GM18861 (cell line): ENCODE results near the gene PLA2G4E.

Source experiments
- ATAC-seq: cut with Tn5 transposase; IDR thresholded peaks from one replicate; pipeline ENCODE4 v1.9.1; 2021; ENCODE audit not compliant: unreplicated experiment

PLA2G4E gene

DNA sequence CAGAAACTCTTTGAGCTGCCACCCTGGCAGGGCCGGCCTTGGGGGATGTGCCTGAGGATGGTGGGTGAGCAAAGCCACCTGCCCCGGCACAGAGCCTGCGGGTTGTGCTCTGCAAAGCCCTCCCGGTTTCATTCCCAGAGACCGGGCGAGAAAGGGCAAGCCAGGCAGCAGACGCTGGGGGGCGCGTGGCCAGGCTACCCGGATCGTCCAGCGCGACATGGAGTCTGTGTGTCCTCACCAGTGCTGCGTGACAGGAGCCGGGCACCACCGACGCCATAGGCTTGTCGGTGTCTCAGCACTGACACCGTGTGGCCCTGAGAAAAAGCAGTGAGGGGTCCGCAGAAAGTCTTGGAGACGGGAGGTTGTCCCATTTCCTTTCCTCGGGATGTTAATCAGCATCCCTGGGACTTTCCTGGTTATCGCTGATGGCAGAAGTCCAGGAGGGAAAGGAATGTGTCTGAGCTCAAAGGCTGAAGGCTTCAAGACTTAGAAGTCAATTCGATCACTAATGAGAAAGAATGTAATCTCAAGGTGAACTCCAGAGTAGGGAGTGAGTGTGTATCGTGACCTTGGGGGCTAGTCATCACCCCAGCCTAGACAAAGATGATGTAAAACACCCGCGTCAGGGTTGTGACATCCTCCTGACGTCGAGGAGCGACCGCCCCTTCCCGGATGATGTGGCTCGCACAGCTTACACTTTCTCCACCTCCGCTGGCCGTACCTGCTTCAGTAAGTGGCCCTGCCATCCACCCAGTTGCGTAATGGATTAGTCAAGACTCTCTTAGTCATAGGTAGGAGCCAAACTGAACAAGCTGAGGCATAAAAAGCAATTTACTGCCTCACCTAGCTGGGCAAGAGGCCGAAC, 36.3 kb upstream of the PLA2G4E start:
- ATAC-seq = no peak

GRCh38 chr15:42053914-42054313, 33.1 kb upstream of the PLA2G4E start:
- ATAC-seq = no peak

DNA sequence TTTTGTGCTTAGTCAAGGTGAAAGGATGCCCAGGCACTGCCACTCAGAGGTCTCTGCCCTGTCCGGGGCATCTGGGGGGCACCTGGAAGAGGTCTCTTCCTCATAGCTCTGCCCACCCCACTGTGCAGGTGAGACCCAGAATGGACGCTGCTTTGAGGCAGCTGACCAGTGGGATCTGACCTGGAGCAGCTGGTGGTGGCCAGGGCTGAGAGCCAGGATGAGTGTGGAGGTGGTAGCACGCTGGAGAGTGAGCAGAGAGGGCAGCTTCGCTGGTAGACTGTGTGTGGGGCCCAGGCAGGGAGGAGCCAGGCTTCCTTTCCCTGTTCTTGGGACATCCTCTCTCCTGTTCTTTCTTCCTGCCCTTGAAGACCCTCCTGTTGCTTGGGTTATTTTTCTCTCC, 32.2 kb upstream of the PLA2G4E start:
- no peak for ATAC-seq

GRCh38 chr15:42050484-42051255, 29.8 kb upstream of the PLA2G4E start:
- ATAC-seq = no peak

- no peak for ATAC-seq
Measured at GRCh38 chr15:42048821-42049200, 28.0 kb upstream of the PLA2G4E start.

DNA sequence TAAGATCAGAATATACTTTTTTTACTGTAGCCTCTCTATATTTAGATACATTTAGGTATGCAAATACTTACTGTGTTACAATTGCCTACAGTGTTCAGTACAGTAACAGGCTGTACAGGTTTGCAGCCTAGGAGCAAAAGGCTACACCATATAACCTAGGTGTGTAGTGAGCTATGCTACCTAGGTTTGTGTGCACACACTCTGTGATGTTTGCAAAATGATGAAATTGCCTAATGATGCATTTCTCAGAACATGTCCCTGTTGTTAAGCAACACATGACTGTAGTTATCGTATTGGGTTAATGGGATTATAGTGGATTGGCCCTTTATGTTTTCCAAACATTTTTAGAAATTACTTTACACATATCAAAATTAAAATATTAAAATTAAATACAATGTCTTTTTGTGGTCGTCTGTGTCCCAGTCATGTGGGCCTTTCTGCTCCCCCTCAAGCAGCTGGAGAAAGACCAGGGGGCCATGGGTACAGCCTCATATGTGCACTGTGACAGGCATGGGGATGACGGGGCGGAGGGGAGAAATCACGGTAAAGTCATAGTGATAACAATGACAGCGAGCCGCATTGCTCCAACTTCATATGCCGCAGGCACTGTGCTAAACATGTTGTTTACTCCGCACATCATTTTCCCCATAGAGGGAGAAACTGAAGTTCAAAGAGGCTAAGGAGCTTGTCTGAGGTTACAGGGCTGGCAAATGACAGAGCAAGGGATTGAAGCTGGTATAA, 27.4 kb upstream of the PLA2G4E start:
- no peak for ATAC-seq

DNA sequence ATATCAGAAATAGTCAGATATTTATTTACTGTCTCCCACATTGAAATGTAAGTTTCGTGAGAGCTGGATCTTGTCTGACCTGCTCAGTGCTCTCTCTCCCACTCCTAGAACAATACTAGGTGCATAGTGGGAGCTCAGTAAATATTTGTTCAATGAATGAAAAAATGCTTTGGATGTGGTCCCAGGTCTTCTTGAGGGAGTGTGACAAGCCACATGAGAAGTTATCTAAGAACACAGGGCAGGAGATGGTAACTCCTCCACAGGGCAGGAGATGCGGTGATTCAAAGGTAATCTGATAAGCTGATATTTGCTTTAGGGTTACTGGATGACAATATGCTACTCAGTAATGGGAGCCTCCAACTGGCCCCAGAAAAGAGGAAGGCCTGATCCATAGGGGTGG, 25.8 kb upstream of the PLA2G4E start:
- ATAC-seq = no peak

DNA sequence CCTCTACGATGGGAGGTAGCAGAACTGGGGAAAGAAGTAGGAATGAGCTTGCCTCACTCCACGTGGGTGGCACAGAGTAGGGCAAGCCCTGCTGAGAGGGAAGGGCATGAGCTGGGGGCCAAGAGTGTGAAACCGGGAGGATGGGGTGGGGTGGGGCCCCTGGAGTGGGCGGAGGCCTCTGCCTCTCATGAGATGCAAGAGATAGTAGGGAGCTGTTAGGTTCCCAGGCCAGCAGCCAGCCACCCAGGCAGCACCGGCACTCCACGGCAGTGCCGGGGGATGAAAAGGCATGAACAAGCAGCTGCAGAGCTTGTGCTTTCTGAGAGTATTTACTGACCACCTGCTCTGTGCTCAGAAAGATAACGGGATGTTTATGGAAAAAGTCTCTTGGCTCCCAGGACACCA, 24.4 kb upstream of the PLA2G4E start:
- no peak for ATAC-seq

GRCh38 chr15:42042602-42043400, 22.0 kb upstream of the PLA2G4E start:
- no peak for ATAC-seq

DNA sequence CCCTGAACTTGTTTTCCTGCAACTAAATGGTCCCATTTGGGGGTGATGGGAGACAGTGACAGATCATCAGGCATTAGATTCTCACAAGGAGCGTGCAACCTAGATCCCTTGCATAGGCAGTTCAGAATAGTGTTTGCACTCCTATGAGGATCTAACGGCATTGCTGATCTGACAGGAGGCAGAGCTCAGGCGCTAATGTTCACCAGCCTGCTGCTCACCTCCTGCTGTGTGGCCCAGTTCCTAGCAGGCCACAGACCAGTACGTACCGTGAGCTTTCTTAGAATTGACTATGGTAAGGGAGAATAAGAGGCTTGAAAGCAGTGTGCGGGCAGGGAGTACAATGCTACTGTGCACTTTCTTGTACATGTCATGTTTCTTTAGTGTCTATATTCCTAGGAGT, 17.6 kb upstream of the PLA2G4E start:
- no peak for ATAC-seq

- no peak for ATAC-seq
Measured at GRCh38 chr15:42037656-42038055, 16.8 kb upstream of the PLA2G4E start.

- ATAC-seq = no peak
Measured at GRCh38 chr15:42036966-42037365, 16.1 kb upstream of the PLA2G4E start.

- no peak for ATAC-seq
Measured at GRCh38 chr15:42036112-42036905, 15.5 kb upstream of the PLA2G4E start.

DNA sequence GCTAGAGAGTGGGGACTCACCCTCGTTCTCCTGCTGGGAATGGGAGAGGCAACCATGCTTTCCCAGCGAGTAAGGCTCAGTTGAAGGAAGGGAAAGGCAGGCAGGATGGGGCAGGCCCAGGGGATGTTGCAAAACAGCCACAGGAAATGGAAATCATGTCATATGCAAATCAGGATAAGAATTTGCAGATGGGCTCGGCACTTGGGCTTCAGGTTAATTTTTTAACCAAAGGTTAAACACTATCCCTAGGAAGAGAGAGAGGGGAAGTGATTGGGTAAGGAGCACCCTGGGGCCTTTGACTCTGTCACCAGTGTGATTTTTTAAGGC, 14.6 kb upstream of the PLA2G4E start:
- ATAC-seq = peak; percentile 62

DNA sequence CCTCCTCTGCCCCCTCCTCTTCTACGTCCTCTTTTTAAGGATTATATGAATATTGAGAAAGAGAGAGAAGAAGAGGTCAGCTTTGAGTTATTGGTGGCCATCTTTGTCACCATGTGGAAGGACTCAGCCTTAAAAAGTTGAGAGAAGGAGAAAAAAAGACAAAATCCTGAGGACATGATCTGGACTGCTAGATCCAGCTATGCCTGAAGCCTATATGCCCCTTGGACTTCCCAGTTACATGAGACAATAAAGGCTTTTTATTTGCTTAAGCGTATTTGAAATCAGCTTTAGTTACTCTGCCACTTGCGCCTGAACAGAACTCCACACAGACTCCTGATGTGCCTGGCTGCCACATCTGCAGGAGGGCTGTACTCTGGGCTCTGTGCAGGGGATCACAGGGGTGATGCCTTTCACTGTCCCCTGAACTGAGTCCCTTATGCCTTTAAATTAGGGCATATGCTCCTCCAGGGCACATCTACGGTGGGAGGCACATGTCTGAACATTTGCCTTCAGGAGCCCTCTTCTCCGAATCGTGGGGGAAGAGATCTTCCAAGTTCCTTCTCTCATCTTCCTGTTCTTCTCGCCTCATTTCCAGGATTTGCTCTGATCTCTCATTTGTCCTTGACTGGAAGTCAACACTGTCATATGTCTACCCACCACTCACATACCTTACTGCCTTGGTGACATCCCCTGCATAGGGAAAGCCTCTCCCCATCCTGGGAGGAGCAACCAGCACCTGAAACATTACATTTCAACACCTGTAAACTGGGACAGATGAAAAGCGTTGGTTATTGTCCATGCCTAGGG, 14.0 kb upstream of the PLA2G4E start:
- peak; percentile 8 for ATAC-seq

- no peak for ATAC-seq
Measured at GRCh38 chr15:42033214-42033873, 12.5 kb upstream of the PLA2G4E start.

DNA sequence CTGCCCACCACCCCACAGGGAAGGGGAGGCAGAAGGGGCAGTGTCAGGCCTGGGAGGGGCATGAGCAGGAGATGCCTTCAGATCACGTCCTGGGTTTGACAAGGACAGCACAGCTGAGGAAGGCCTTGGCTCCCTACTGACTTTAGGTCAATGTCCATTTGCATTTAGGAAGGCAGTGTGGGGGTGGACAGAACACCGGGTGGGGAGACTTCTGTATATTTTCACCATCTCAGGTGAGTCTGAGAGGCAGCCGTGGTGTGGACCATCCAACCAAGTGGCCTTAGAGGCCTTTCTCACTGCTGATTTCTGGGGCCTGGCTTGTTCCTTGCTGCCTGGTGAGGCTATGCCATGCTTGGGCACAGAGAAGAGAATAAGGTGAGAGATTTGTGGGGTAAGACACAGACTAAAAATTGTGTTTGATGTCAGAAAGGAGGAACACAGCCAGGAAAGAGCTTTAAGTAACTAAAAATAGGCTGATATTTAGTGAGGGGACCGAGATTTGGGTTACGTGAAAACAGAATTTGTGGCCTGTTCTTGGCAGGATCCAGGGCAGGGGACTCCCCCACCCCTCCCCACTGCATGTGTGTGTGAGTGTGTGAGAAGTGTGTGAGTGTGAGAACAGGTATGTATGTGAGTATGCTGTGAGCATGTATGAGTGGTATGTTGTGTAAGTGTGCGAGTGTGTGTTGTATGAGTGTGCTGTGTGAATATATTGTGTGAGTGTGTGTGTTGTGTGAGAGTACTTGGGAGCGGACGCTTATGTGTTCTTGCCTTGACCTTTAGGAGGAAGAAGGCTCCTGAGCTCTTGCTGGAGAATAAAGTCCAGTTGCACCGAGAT, 11.8 kb upstream of the PLA2G4E start:
- ATAC-seq = no peak
